Neural progenitor cell (in vitro differentiated cells): ENCODE measurements around the gene TLE5.

Experiments used
- CTCF ChIP-seq: fragments of 200-600 bp; sonication (generic); IDR thresholded peaks from 2 replicates; pipeline ENCODE4 v1.5.1; 2017; ENCODE audit warnings: antibody characterized with exemption, mild to moderate bottlenecking
- EZH2 ChIP-seq: fragments of 200-600 bp; sonication (generic); IDR thresholded peaks from 2 replicates; pipeline ENCODE4 v1.6.1; 2017; ENCODE audit warnings: antibody characterized with exemption, mild to moderate bottlenecking, moderate library complexity
- EZH2phosphoT487 ChIP-seq: fragments of 200-600 bp; sonication (generic); IDR thresholded peaks from 2 replicates; pipeline ENCODE4 v1.6.1; 2017; ENCODE audit warnings: antibody characterized with exemption

GRCh38 chr19:3058821-3059314, 3.4 kb downstream of the TLE5 start:
- TF ChIP-seq CTCF (no peak), EZH2 (no peak), EZH2phosphoT487 (no peak)
